Regular cardiac myocyte (primary cell): ENCODE data around the gene MIP. TPM values are rescaled to one million over a fixed set of nuclear protein-coding genes. Genes with fewer than 3 reads are reported as not detected.

ENCODE experiments used
- total RNA-seq: library from RNA; depleted of rRNA; stranded (reverse); fragments of >200 nt; gene quantifications from 2 replicates; pipeline ENCODE4 v1.2.3, GENCODE V29; 2014

The MIP gene
- 0.19 TPM in 1 of 2 replicates, not detected in the other for total RNA-seq

DNA sequence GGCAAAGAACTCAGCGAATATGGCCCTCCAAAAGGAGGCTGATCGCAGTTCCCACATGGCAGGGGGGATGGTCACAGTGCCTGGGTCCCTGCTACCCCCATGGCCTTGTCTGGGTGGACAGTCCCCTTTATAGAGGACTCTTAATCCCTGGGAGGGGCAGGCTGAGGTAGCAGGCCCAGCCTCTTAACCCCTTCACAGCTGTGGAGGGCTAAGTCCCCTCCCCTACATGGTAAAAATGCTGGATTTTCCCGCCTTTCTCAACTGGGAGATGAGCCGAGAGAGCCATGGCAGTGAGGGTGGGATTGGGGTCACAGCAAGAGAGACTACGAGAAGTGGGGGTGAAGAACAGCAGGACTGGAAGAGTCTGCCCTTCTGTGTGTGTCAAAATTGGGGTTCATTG lies at the start of gene MIP:
Gene MIP, minus strand, starts transcription at position 101 of the 400 bp plus-strand sequence. Its CDS starts 44 bp downstream, at position 57.

DNA sequence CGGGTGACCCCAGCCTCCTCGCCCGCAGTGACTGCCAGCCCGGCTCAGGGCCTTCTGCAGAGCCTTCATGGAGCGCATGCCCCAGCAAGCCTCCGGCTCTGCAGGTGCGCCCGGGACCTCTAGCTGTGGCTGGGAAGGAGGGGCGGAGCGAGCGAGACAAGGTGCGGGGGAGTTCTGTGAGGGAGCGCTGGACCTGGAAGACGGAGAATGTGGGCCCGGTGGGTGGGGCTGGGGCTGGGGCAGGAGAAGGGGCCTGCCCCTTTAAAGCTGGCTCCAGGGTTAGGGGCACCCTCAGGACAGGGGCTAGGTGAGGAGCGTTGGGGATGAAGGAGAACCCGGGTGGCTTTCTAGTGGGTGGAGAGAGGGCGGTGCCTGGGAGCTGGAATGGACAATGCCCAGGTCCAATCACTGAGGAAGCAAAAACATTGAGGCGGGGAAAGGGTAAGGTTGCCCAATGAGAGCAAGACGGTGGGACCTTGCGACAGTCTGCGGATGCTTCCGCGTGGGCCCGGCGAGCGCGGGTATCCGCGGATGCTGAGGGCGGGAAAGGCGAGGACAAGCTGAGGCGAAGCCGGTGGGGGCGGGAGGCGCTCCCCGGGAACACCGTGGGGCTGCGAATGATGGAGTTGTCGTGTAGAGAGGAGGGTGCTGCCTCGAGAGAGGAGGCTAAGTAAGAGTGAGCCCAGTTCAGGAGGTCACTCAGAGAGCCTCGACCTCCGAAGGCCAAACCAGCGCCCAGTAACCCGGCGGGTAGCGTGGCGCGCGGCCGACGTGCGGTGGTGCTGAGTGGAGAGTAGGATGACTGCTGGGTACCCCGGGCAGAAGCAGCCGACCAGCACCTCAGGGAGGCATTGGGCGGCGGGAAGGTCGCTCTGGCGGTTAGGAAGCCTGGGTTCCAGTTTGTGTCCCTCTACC lies 33.8 kb upstream of the MIP start, which contains the start of gene GLS2:
Gene GLS2, minus strand, starts transcription at position 121 of the 915 bp plus-strand sequence. Its CDS starts 43 bp downstream, at position 78.

DNA sequence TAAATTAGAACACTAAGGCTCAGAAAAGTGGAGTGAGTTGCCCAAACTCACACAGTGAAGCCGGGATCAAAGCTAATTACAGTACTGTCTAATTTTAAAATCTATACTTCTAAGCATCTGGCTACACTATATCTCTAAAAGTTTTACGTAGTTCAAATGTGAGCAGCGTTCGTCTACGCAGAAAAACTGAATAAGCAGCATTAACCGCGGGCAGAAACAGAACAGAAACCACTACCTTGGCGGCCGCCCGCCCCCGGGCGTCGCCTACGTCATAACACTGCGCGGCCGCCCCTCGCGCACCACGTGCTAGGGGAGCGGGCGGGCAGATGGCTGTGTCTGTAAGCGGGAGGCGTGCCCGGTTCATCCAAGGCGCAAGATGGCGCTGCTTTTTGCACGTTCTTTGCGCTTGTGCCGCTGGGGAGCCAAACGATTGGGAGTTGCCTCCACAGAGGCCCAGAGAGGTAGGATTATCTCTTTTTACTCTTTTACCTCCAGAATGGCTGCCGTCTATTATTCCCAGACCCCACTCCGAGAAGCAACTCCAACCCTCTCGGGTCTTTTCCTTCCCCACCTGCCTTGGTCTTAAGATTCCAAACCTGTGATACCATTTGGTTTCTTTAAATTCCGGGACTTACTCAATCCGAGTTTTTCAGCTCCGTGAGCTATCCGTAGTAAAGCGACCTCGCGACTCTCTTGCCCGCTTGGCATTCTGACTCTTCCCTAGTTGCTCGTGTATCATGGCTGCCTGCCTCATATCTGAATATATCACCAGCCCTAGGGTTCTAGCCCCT lies 14.0 kb upstream of the MIP start, which contains the start of gene SPRYD4:
Gene SPRYD4, plus strand, starts transcription at position 363 of the 791 bp plus-strand sequence. Its CDS starts 14 bp downstream, at position 377.

DNA sequence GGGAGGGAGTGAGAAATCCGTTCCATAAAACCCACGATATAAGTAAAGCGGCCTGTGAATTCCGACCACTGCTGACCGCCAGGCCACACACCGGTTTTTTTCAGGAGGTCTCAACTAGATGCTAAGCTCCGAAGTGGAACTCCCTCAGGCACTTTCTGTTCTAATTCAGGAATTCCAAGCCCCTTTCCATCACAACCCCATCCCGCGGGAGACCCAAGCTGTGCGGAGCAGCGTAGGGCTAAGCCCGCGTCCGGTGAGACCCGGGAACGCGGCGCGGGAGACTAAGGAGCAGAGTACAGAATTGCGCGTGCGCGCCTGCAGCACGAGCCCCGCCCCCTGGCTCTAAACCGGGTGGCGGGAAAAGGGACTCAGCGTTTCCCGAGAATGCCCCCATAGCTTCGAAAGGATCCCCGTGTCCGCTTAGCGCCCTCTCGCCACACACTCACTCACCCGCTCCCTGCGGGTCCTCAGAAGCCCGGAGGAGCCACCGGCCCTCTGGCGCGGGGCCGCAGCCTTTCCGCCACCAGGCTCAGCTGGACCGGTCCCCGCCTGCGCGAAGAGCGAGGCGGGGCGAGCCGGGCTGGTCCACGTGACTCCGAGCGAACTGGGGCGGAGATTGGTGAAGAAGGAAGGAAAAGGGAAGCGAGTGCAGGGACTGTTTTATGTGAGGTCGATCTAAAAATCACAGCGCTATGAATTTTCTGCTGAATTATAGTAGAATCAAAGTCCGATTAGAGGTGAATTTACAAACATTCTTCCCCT lies 5.4 kb downstream of the MIP start, which contains the start of gene TIMELESS:
Gene TIMELESS, minus strand, starts transcription at position 567 of the 762 bp plus-strand sequence. CDS start 15,256 bp downstream, outside the sequence.

Other genes with a start within 250 kb of the MIP start
- 99.3 and 165 TPM in 2 replicates for gene RNF41, start 232.7 kb downstream of the MIP start, total RNA-seq
- gene NABP2, start 230.3 kb downstream of the MIP start, total RNA-seq = 20.9 and 28.8 TPM in 2 replicates
- 0.85 TPM in 1 of 2 replicates, not detected in the other for gene SLC39A5, start 224.6 kb downstream of the MIP start, total RNA-seq
- gene ANKRD52, start 196.3 kb downstream of the MIP start, total RNA-seq = 14.7 and 18.0 TPM in 2 replicates
- 3.3 and 5.9 TPM in 2 replicates for gene COQ10A, start 187.7 kb downstream of the MIP start, total RNA-seq
- gene CS, start 154.3 kb downstream of the MIP start, total RNA-seq = 62.9 and 99.7 TPM in 2 replicates
- gene CNPY2, start 138.7 kb downstream of the MIP start, total RNA-seq = 93.0 and 106 TPM in 2 replicates
- gene PAN2, start 120.7 kb downstream of the MIP start, total RNA-seq = 10.0 and 27.3 TPM in 2 replicates
- gene IL23A, start 115.8 kb downstream of the MIP start, total RNA-seq = 0.28 and 0.38 TPM in 2 replicates
- gene STAT2, start 94.5 kb downstream of the MIP start, total RNA-seq = 105 and 295 TPM in 2 replicates
- not detected in 2 replicates for gene APOF, start 91.8 kb downstream of the MIP start, total RNA-seq
- gene TIMELESS, start 5.2 kb downstream of the MIP start, total RNA-seq = 4.5 and 33.4 TPM in 2 replicates
- gene SPRYD4, start 13.9 kb upstream of the MIP start, total RNA-seq = 1.1 and 1.5 TPM in 2 replicates
- under 0.01 TPM in 1 of 2 replicates, not detected in the other for gene GLS2, start 33.5 kb upstream of the MIP start, total RNA-seq
- 12.3 and 13.0 TPM in 2 replicates for gene RBMS2, start 67.2 kb upstream of the MIP start, total RNA-seq
- 13.2 and 13.6 TPM in 2 replicates for gene BAZ2A, start 175.7 kb upstream of the MIP start, total RNA-seq
- 386 and 740 TPM in 2 replicates for gene ATP5F1B, start 191.3 kb upstream of the MIP start, total RNA-seq
- 56.7 and 164 TPM in 2 replicates for gene PTGES3, start 233.6 kb upstream of the MIP start, total RNA-seq